Measurements from ENCODE around the gene FRS2. TPM values are rescaled to one million over a fixed set of nuclear protein-coding genes. Genes with fewer than 3 reads are reported as not detected.

Gene FRS2
- total RNA-seq, 2 experiments from 2014 or later: 19.0 to 19.8 TPM

GRCh38 chr12:69514111-69514510, 43.9 kb downstream of the FRS2 start:
- POLR2A ChIA-PET: no interaction called here
- Mint-ChIP-seq H3K36me3 (peaks cover 2% of the 10 kb centered on the region), H3K27ac (no peak overlapping the region), H3K4me1 (peaks cover 14% of the 10 kb centered on the region), H3K27me3 (no peaks in the 10 kb centered on the region), H3K9me3 (no peaks in the 10 kb centered on the region), H3K4me3 (no peak overlapping the region)
- no peak for DNase-seq
- ATAC-seq (ENCODE audit: low read depth): no peak

- Mint-ChIP-seq H3K36me3 (peaks cover 7% of the 10 kb centered on the region), H3K27ac (no peak overlapping the region), H3K27me3 (no peaks in the 10 kb centered on the region), H3K4me3 (no peak overlapping the region), H3K9me3 (no peaks in the 10 kb centered on the region), H3K4me1 (peaks cover 14% of the 10 kb centered on the region)
- no peak for ATAC-seq (ENCODE audit: low read depth)
- POLR2A ChIA-PET: no interaction called here
- no peak for DNase-seq
These were observed 44.7 kb downstream of the FRS2 start for GRCh38 chr12:69514845-69515244.

GRCh38 chr12:69515394-69515930, 45.3 kb downstream of the FRS2 start:
- POLR2A ChIA-PET: no interaction called here
- H3K27ac Mint-ChIP-seq: no peak overlapping the region

GRCh38 chr12:69516950-69517349, 46.8 kb downstream of the FRS2 start:
- peaks cover 6% of the 10 kb centered on the region for H3K9me3 Mint-ChIP-seq
- no peak overlapping the region for H3K4me3 Mint-ChIP-seq
- POLR2A ChIA-PET: no interaction called here
- DNase-seq (no peak), ATAC-seq (ENCODE audit: low read depth) (no peak)
- no peaks in the 10 kb centered on the region for H3K27me3 Mint-ChIP-seq
- peaks cover 20% of the 10 kb centered on the region for H3K36me3 Mint-ChIP-seq
- H3K4me1 Mint-ChIP-seq: peaks cover 12% of the 10 kb centered on the region
- H3K27ac Mint-ChIP-seq: no peak overlapping the region

More at GRCh38 chr12:69515394-69515930, 45.3 kb downstream of the FRS2 start:
- Mint-ChIP-seq H3K4me1 (peaks cover 12% of the 10 kb centered on the region), H3K4me3 (no peak overlapping the region), H3K27me3 (no peaks in the 10 kb centered on the region), H3K9me3 (peaks cover 1% of the 10 kb centered on the region), H3K36me3 (peaks cover 12% of the 10 kb centered on the region)
- ATAC-seq (ENCODE audit: low read depth) (no peak), DNase-seq (no peak)

- no peak overlapping the region for H3K4me3 Mint-ChIP-seq
- DNase-seq (no peak), ATAC-seq (ENCODE audit: low read depth) (no peak)
- H3K36me3 Mint-ChIP-seq: peaks cover 25% of the 10 kb centered on the region
- H3K9me3 Mint-ChIP-seq: peaks cover 10% of the 10 kb centered on the region
- POLR2A ChIA-PET: no interaction called here
- peaks cover 11% of the 10 kb centered on the region for H3K4me1 Mint-ChIP-seq
- H3K27me3 Mint-ChIP-seq: no peaks in the 10 kb centered on the region
- H3K27ac Mint-ChIP-seq: no peak overlapping the region
These were observed 47.2 kb downstream of the FRS2 start for GRCh38 chr12:69517406-69517805.

- H3K9me3 Mint-ChIP-seq: peaks cover 20% of the 10 kb centered on the region
- no peak for ATAC-seq (ENCODE audit: low read depth)
These were observed 49.7 kb downstream of the FRS2 start for GRCh38 chr12:69519871-69520270.

GRCh38 chr12:69523433-69524330, 53.5 kb downstream of the FRS2 start:
- POLR2A ChIA-PET: no interaction called here
- H3K4me1 Mint-ChIP-seq: peaks cover 4% of the 10 kb centered on the region
- peaks cover 33% of the 10 kb centered on the region for H3K36me3 Mint-ChIP-seq
- no peak overlapping the region for H3K27ac Mint-ChIP-seq
- H3K4me3 Mint-ChIP-seq: no peak overlapping the region
- H3K27me3 Mint-ChIP-seq: no peaks in the 10 kb centered on the region
- no peak for ATAC-seq (ENCODE audit: low read depth)
- H3K9me3 Mint-ChIP-seq: peaks cover 20% of the 10 kb centered on the region
- no peak for DNase-seq

More at GRCh38 chr12:69519871-69520270, 49.7 kb downstream of the FRS2 start:
- POLR2A ChIA-PET: no interaction called here
- Mint-ChIP-seq H3K4me3 (no peak overlapping the region), H3K36me3 (peaks cover 35% of the 10 kb centered on the region), H3K27ac (no peak overlapping the region), H3K27me3 (no peaks in the 10 kb centered on the region), H3K4me1 (peaks cover 8% of the 10 kb centered on the region)
- DNase-seq: no peak

- no peak for ATAC-seq (ENCODE audit: low read depth)
- Mint-ChIP-seq H3K27me3 (no peaks in the 10 kb centered on the region), H3K4me3 (no peak overlapping the region), H3K9me3 (peaks cover 20% of the 10 kb centered on the region), H3K4me1 (peaks cover 7% of the 10 kb centered on the region), H3K27ac (no peak overlapping the region), H3K36me3 (peaks cover 35% of the 10 kb centered on the region)
- POLR2A ChIA-PET: interaction anchor here (0.6 kb wide), 1 partner anchor 630 kb away, joined by 5 read pairs; no protein-coding TSS in a partner anchor
- no peak for DNase-seq
These were observed 54.1 kb downstream of the FRS2 start for GRCh38 chr12:69524331-69524630.

GRCh38 chr12:69524755-69525469, 54.7 kb downstream of the FRS2 start:
- POLR2A ChIA-PET: interaction anchor here (0.6 kb wide), 1 partner anchor 630 kb away, joined by 5 read pairs; no protein-coding TSS in a partner anchor
- Mint-ChIP-seq H3K27me3 (no peaks in the 10 kb centered on the region), H3K9me3 (peaks cover 20% of the 10 kb centered on the region), H3K27ac (no peak overlapping the region), H3K36me3 (peaks cover 30% of the 10 kb centered on the region), H3K4me3 (no peak overlapping the region), H3K4me1 (peaks cover 7% of the 10 kb centered on the region)
- ATAC-seq (ENCODE audit: low read depth): no peak
- no peak for DNase-seq

GRCh38 chr12:69527506-69528272, 57.5 kb downstream of the FRS2 start:
- no peak overlapping the region for H3K27ac Mint-ChIP-seq
- peaks cover 6% of the 10 kb centered on the region for H3K9me3 Mint-ChIP-seq
- POLR2A ChIA-PET: no interaction called here
- no peaks in the 10 kb centered on the region for H3K27me3 Mint-ChIP-seq
- H3K4me3 Mint-ChIP-seq: no peak overlapping the region
- DNase-seq (no peak), ATAC-seq (ENCODE audit: low read depth) (no peak)
- peaks cover 7% of the 10 kb centered on the region for H3K4me1 Mint-ChIP-seq
- peaks cover 14% of the 10 kb centered on the region for H3K36me3 Mint-ChIP-seq

- peaks cover 10% of the 10 kb centered on the region for H3K4me1 Mint-ChIP-seq
- DNase-seq: no peak
- H3K36me3 Mint-ChIP-seq: peaks cover 16% of the 10 kb centered on the region
- no peak for ATAC-seq (ENCODE audit: low read depth)
- H3K27ac Mint-ChIP-seq: no peak overlapping the region
- no peak overlapping the region for H3K4me3 Mint-ChIP-seq
- POLR2A ChIA-PET: no interaction called here
- no peaks in the 10 kb centered on the region for H3K27me3 Mint-ChIP-seq
- H3K9me3 Mint-ChIP-seq: no peaks in the 10 kb centered on the region
These were observed 58.8 kb downstream of the FRS2 start for GRCh38 chr12:69529021-69529420.

GRCh38 chr12:69533844-69534243, 63.7 kb downstream of the FRS2 start:
- Mint-ChIP-seq H3K36me3 (peaks cover 15% of the 10 kb centered on the region), H3K4me3 (no peak overlapping the region), H3K4me1 (peaks cover 11% of the 10 kb centered on the region), H3K27ac (peak overlapping the region; percentile 12), H3K27me3 (no peaks in the 10 kb centered on the region), H3K9me3 (no peaks in the 10 kb centered on the region)
- ATAC-seq (ENCODE audit: low read depth) (no peak), DNase-seq (no peak)
- POLR2A ChIA-PET: no interaction called here

GRCh38 chr12:69534389-69534822, 64.2 kb downstream of the FRS2 start:
- ATAC-seq (ENCODE audit: low read depth) (peak; percentile 78), DNase-seq (no peak)
- Mint-ChIP-seq H3K9me3 (no peaks in the 10 kb centered on the region), H3K36me3 (peaks cover 13% of the 10 kb centered on the region), H3K27ac (no peak overlapping the region), H3K4me3 (peak overlapping the region; percentile 17), H3K27me3 (no peaks in the 10 kb centered on the region), H3K4me1 (peaks cover 9% of the 10 kb centered on the region)
- POLR2A ChIA-PET: no interaction called here
